NAMALWA (cell line): ENCODE measurements around the gene CBX1.

Source experiments
- DNase-seq: peaks from one replicate; pipeline ENCODE4 v3.0.0-alpha.2; 2015; ENCODE audit warnings: low spot score

Gene CBX1

DNA sequence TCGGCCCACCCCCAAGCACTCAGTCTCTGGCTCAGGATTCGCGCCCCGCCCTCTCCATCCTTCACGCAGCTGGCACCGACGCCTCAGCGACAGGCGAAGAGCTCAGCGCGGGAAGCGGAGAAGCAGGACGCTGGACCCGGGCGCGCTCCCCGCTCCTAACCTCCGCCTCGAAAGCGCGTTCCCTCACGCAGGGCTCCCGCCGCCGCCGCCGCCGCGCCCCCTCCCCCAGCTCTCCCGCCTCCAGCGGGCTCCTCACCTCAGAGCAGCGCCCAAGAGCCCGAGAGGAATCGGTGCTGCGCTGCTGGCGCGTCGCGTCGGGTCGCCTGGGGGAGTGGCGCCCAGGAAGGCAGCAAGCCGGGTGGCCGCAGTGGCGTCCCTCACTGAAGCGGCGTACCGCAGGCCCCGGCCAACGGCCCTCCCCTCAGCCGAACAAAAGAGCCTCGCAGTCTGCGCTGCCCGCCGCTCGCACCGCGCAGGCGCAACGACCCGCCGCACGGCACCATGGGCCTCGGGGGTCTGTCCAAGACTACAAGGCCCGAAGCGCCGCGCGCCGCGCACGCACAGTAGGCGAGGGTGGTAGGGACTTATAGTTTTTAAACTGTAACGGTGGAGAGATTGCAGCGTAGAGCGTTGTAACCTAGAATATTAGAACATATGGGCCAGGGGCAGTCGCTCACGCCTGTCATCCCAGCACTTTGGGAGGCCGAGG is at the start of gene CBX1:
TSS of gene CBX1 (minus strand) at position 467 of the 709 bp plus-strand sequence. CDS start 24,474 bp downstream, outside the sequence.
- DNase-seq, result peak; percentile 96

DNA sequence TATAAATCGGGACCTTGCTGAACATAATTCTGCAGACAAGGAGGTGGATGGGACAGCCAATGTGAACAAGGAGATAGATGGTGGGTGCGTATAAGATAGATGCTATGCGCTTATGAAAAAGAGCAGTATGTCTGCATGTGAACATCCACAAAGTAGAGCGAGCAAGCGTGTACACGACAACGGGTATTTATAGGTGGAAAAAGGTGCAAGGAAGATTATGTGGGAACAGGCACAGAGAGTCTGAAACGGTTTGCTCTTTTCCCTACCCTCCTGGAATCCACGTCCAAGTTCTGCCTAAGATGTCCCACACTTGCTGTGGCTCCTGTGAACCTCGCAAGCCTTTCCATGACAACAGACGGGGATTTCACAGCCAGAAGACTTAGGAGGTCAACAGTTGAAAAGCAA is 49.3 kb upstream of the CBX1 start:
- DNase-seq, result no peak

DNA sequence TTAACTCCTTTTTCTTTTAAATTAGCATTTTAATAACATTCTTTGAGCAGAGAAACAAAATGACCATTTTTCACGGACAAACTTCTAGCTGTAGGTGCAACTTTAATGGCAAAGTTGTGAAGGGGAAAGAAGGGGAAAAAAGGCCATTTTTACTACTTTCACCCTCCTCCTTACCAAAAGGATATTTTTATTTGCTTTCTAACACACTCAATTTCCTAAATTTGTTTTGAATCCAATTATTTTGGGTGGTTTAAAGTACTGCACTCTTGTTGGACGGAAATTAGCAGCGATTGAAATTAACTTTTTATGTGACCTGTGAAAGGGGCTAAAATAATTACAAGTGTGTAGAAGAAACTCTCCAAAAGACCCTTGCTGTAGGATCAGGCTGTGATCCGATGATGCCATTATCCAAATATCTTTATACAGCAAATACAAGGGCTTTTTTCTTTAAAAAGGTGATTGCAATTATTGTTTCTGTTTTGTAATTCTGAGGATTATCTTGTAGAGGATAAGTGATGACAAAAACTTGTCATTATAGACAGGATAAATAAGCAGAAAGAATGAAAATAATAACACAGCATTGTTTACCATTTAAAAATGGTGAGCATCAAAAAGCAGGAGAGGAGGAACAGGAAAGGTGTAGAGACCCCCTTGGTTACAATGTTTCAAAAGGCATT is 48.6 kb upstream of the CBX1 start:
- DNase-seq, result no peak

DNA sequence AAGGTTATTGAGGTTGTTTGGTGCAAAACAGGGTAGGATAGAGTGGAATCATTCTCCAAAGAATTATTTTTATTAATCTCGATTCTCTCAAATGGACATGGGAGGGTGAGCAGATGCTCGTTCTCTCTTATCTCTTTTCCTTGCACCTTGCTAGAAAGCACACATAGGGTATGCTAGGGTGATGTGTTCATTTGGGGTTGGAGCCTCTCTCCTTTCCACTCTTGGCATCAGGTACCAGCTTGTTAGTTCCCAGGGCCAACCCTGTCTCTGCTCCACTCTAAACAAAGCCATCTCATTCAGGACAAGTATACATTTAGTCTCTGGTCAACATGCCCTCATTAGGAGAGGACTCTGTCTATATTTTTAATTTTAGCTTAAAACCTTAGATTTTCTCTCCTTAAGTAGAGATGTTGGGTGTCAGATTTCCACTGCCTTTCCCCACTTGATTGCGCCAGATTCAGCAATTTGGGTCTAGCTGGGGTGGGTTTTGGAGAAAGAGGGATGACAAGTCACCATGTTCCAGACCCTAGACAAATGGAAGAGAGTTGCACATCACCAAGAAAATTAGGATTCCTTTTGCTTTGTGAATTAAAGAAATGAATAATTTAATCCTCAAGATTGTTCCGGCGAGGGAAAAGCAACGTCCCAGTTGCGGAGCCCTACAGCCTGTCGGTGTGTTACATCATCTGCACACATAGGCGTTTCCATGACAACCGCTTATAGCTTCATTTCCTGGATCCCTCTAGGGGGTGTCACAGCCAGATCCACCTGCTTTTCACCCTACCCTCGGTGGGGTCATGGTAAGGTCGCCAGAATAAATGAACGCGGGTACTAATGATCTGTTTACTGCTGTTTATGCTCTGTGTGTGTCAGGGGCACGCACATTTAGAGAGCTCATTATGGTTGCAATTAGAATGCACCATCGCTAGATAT is 47.8 kb upstream of the CBX1 start:
- peak; percentile 30 for DNase-seq

DNA sequence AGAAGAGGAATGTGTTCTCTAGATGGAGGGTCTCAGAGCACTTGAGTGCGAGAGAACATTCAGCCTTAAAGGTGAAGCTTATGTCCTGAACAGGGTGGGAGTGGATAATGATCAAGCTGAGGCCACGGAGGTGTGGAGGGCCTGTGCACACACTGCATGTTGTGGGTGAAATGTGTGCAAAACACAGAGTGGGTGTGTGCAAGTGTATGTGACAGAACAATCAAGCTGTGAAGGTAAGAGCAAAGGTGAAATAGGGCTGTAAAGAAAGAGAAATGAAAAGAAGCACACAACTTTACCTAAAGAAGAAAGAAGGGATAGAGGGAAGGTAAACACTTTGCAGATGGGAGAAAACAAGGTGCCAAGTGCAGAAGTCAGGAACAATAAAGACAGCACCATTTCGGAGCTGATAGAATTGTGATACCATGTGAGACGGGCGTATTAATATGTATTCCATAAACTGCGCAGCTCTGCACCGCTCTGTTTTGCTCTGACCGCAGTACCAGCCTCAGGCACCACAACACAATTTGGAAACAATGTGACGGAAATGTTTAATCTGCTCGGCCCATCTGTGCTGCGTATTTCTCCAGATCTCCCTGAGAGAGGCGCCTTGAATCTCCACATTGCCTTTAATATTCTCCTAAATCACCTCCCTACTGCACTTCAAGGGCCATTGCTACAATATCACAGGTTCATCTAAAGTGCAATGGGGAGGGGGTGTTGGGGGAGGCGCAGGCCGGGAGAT is 46.9 kb upstream of the CBX1 start:
- no peak for DNase-seq

DNA sequence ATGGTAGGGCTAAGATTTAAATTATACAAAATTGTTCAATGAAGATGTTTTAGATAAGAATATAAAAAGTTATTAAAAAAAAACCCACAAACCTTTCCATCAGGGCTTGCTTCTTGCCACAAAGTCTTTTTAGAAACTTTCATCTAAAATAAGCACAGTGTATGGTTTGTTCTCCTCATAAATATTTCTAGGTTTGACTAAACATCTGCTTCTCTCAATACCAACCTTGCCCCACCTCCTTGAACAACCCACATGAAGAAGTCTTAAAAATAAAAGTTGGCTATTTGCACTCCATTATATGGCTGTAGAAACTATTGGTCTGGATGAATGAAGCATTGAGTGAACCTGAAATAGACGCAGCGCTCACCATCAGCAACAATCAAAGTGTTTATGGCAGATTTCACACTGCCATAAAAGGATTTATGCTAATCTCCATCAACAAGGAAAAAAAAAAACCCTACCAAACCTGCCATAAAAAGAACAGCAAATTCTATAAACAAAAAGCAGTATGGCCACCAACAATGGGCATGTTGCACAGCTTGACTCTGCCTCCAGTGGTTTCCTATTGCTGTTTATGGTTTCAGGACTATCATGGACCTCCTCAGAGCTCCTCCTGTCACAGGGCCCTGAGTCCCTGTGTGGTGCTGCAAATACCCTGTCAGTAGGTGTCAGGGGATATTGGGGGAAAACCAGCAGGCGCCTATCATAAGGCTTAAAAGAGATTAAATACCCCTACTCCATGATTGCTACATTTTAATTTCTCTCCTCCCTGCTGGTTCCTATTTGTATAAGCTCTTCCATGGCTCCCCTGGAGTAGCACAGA is 43.9 kb upstream of the CBX1 start:
- no peak for DNase-seq

DNA sequence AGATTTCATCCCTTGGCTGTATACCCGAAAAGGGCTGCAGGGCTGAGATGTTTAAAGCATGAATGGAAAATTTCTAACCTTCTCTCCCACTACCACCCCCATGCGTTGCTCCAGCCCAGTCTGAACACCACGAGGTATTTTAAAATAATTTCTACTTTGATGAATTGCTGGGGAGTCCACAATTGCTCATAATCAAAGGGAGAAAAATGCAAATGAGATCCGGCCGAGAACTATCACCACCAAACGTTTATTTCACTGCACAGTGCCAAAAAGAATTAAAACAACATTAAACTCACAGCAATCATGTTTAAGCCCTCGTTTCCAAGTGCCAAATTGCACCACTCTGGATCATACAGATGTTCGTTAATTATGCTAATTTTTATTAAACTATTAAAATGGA is 43.0 kb upstream of the CBX1 start:
- DNase-seq, result no peak

DNA sequence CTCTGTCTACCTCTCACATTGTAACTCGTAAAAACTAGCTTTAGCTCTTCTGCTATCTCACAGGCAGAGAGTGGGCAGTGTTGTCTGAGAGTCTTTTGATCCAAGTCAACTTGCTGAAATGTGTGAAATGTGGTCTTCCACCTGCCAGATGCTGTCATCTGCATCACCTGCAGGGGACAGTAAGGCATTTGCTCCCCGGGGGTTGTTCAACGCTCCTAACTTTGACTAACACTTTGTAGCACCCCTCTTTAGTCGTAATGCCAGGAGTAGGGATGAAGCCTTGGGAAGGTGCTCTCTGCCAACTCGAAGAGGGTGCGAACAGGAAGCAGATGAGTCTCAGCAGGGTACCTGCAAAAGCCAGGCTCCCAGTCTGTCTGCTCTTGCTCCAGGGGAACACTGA is 42.4 kb upstream of the CBX1 start:
- no peak for DNase-seq

DNA sequence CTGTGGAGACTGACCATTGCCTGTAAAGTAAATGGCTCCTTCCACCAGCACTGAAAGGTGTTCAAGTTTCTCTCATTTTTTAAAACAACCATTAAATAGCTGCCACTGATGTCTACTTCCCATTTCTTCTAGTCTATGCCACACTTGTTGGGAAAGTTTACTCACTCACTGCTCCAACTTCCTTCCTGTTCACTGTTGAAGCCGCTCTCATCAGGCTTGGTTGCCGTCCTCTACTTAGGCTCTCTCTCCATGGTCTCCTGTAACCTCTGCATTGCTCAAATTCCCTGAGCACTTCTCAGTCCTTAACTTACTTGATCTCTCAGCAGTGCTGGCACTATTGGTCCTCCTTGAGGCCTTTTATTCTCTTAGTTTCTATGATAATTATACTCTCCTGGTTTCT is 38.7 kb upstream of the CBX1 start:
- DNase-seq, result no peak

DNA sequence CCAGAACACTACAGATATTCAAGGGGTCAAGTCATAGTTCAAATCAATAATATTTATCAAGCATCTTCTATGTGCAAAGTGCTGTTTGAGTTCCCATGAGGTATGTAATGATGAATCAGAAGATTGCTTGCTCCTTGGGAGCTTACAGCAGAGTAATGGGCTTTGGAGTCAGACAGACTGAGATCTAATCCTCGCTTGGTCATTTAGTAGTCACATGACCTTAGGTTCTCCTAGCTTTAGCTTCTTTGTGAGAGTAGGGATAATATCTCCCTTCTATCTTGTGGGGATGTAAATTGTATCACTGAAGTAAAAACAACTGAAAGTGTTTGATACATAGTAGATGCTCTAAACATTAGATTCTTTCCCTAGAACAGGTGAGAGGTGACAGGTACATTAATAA is 36.4 kb upstream of the CBX1 start:
- no peak for DNase-seq

DNA sequence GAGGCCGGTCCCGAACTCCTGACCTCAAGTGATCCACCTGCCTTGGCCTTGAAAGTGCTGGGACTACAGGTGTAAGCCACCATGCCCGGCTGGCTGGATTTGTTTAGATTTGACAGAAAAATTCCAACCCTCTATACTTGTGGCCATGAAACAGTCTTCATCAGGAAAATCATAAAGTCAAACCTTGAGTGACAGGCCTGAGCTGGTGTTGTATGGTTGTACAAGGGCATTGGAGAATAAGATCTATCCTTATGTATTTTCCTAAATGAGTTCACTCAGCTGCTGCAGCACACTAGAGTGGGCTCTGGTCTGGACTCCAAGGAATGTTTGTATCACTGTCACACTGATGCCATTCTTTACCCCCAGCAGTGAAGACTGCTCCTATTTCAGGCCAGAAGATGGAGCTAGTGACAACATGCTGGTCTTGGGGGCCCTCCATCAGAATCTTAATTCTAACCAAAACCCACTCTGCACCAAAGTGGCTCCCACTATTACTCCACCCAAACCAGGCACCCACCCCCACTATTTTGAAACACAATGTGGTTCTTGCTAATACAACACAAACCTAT is 33.7 kb upstream of the CBX1 start:
- peak; percentile 37 for DNase-seq

DNA sequence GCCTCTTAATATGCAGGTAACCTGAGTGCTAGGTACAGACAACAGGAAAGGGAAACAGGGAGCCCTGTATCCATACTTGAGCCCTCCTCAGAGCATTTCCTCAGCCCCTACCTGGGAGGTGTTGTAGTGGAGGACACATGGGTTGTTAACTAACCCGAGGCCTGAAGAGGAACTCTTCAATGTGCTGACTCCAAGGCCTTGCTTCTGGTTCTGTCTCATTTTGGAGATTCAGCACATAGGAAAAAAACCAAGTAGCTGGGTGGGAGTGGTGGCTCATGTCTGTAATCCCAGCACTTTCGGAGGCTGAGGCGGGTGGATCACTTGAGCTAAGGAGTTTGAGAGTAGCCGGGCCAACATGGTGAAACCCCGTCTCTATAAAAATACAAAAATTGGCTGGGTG is 31.1 kb upstream of the CBX1 start:
- no peak for DNase-seq

DNA sequence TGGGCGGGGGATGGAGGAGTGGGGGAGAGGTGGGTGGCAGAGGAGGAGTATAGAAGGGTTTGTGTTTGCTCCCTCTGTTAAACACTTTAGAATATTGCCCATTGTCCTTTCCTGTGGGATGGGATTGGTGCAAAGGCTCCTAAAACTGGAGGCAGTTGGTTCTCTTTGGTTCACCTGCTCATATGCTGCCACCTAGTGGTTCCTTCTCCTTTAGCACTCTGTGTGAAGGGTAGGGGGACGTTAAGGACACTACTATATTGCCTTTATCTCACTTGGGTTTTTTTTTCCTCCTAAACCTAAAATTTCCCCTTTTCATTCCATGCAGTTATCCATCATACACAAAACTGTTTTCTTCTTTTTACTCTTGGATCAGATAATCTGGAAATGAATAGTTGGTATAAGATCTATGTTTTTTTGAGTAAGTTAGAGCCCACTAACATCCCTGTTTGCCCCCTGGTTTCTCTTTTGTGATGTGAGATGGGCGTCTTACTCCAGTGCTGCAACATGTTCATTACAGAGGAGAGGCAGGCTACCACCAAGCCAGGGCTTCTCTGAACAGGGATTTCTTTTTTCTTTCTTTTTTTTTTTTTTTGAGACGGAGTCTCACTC is 30.0 kb upstream of the CBX1 start:
- DNase-seq, result peak; percentile 82

DNA sequence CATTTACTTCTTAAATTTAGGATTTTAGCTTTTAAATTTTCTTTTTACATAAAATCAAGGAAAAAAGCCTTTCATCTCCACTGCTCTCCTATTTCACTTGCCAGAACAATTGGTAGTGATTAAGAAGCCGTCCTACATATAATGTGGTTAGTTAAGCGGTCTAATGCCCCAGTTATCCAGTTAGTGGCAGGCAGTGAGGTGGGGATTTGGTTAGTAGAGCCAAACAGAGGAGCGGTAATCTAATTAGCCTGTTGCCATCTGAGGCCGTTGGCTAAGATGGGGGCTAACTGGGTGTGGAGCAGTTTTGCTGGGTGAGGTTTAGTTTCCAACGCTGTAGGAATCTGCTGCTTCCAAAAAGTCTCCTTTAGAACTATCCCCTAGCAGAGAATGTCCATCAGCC is 28.7 kb upstream of the CBX1 start:
- no peak for DNase-seq

DNA sequence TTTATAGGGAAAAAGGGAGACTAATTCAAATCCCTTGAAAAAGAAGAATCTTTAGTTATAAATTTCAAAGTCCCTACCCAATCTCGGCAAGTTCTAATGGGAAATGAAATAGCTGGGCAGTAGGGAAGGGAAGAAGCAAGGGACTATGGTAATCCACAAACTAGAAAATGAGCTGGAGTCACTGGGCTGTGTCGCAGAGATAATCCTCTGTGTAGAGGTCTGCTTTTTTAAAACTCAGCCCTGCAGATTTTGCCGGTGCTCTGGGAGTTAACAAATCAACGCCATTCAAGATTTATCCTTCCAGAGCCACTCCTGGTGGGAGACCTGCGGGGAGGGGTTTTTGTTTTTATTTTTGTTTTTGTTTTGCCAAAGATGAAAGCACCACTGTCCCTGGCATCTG is 27.1 kb upstream of the CBX1 start:
- DNase-seq, result no peak

DNA sequence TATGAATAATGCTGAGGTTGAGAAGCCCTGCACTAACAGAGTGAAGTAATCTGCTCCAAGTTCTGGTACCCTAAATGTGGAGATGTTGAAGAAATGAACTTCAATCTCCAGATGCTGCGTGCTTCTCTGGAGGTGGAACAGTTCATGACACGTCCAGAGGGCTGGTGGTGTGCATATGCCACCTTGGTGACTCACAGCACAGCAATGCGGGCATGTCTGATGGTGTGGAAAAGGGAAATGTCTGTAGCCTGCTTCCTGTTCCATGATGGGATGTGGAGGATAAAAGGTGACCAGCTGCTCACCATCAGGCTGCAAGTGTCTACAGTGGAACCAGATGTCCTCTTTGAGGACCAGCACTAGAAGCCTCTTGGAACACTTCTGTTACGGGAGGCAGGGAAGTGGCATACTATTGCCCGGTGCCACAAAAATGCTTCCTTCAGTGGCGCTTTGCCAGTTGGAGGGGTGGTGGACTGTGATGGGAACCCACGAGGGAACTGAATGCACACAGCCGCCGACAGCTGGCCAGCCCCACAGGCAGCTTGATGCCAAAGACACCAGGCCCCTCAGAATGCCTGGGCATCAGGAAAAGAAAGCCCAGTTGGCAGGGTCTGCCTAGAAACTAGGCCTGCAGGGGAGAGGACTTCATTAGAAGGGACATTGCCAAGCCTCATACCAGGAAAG is 26.2 kb upstream of the CBX1 start:
- DNase-seq, result no peak

DNA sequence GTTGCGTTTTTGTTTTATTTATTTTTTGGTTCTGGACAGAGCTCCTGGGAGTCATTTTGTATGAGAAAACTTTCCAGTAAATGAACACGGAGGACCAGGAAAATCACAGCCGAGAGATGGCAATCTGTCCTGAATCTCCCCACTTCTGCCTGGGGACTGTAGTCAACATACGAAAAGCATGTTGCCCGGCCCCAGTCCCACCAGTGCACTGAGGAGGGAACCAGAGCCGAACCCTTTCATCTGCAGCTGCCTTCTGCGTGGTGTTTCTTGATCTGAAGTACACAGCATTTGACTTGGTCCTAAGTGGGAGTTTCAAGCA is 25.2 kb upstream of the CBX1 start:
- DNase-seq, result no peak

DNA sequence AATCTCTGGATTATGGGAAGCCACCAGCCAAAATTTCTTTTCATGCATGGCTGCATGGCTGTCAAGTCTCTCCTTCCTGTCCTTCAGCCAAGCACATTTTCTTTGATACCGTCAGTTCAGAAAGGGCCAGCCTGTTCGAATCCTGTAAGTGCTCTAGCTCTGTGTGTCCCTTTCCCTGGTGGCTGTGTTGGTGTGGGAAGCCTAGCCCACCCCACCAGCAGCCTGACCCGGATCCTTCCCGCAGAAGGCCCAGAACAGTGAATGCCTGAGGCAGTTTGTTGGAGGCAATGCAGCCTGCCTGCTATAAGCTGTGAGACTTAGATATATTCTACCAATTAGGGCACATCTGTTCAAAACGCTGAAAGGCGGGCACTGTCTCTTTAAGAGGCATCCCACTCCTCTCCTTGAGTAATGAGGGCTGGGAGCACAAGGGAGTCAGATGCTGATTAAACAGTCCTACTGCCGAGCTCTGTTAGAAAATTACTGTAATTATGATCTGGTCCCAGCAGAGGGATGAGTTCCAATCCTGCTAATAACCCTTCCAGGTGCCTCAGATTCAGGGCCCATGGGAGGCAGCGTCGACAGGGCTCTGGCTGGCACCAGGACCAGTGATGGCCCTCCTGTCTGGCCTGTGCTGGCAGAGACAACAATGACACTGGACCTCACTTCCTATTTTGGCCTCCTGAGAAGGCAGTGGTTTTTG is 24.7 kb upstream of the CBX1 start:
- no peak for DNase-seq

DNA sequence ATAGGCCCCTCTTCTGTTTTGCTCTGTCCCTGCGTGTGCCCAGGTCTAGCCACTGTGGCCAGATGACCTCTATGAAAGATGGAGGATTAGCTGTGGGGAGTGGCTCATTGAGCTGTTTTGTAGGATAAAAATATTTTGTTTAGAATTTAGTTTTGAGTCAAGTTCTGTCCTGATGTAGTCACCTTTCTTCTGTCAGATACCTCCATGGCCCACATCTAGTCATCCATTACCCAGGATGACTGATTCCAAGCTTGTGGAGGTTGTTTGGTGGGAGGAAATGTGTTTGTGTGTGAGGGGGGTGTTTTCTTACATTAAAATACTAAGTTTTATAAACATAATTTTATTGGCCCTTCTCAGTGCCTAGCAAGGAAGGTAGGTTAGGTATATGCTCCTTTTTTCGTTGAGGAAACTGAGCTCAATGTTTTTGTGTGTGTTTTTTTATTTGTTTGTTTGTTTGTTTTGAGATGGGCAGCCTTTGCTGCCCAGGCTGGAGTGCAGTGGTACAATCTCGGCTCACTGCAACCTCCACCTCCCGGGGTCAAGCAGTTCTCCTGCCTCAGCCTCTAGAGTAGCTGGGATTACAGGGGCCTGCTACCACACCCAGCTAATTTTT is 22.6 kb upstream of the CBX1 start:
- DNase-seq, result no peak
